MM.1S (cell line): ENCODE data around the gene TBRG4.

Experiments
- CTCF ChIP-seq: fragments of 300-600 bp; sonication (generic); IDR thresholded peaks from 2 replicates; pipeline ENCODE4 v1.5.1; 2016; ENCODE audit warnings: antibody characterized with exemption, low read length, mixed read lengths
- EZH2 ChIP-seq: fragments of 300-600 bp; sonication (generic); optimal IDR thresholded peaks from 2 replicates; pipeline ENCODE3; 2017; ENCODE audit warnings: low read depth, mild to moderate bottlenecking, antibody characterized with exemption, low read length, mixed read lengths

GRCh38 chr7:45157286-45157652 is 45.8 kb upstream of the TBRG4 start:
- TF ChIP-seq CTCF (no peak), EZH2 (no peak)
